Testis (tissue), 2 donors: ENCODE measurements around the gene CMTM5.

Experiments
- CTCF ChIP-seq, 3 experiments: fragments of 450-650 bp in 2 of 3; fragments of 200-600 bp in 1 of 3; sonication (generic) in 1 of 3; IDR thresholded peaks; one replicate each; pipeline ENCODE4 v1.5.1; 2016 to 2019; ENCODE audit warnings: antibody characterized with exemption in 3 of 3, mild to moderate bottlenecking in 2 of 3, moderate library complexity in 1 of 3
- POLR2A ChIP-seq: fragments of 450-650 bp; IDR thresholded peaks from one replicate; pipeline ENCODE4 v1.6.1; 2017; ENCODE audit warnings: antibody characterized with exemption, mild to moderate bottlenecking, moderate library complexity

GRCh38 chr14:23407516-23408306 lies 30.9 kb downstream of the CMTM5 start, which contains the start of gene MYH6:
- TF ChIP-seq CTCF (IDR thresholded peaks at IDR 0.05), result no peak
- TF ChIP-seq POLR2A, result no peak
